PC-3 (cell line): Measurements from ENCODE around the gene PCDH9.

Source experiments
- CTCF ChIP-seq: fragments of 300-600 bp; sonication (generic); conservative IDR thresholded peaks from 2 replicates; pipeline ENCODE4 v1.5.1; 2017; ENCODE audit warnings: antibody characterized with exemption, low read depth, mild to moderate bottlenecking, low read length
- EZH2 ChIP-seq: fragments of 300-600 bp; sonication (generic); IDR thresholded peaks from one replicate; pipeline ENCODE4 v1.6.1; 2017; ENCODE audit warnings: antibody characterized with exemption, mild to moderate bottlenecking, low read length; ENCODE audit not compliant: unreplicated experiment

GRCh38 chr13:67200605-67201004 is 29.5 kb downstream of the PCDH9 start:
- TF ChIP-seq CTCF (no peak), EZH2 (no peak)
